ENCODE measurements around the gene SERPINA4. TPM values are rescaled to one million over a fixed set of nuclear protein-coding genes. Genes with fewer than 3 reads are reported as not detected.

SERPINA4 gene
- total RNA-seq, 1 experiment from 2014 or later = not detected

DNA sequence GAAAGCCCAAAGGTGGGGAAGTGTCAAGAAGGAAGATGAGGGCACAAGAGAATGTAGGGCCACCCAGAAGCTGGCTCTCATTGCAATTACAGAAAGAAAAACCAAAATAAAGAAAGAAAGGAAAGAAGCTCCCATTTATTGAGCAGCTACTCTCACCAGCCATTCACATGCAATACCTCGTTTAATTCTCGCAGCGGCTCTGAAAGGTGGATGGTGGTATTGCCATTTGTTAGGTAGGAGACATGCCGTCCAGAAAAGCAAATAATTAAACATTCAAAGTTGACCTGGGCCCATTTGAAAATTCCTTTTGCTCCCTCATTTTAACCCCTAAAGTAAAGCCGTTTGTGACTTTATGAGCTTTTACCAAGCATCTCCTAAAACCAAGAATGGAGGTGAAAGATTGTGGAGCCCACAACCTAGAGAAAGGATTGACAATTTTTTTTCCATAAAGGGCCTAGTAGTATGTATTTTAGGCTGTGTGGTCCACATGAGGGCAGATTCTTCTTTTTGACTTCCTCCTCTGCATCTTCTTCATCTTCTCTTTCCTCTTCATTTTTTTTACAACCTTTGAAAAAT, 56.2 kb downstream of the SERPINA4 start:
- no peak overlapping the region for H4K91ac ChIP-seq (ENCODE audit: insufficient read length, low read depth, low read length)
- Mint-ChIP-seq H3K27ac (no peak overlapping the region), H3K36me3 (ENCODE audit: insufficient read depth in 1 of 3, low read depth in 3 of 3) (peaks cover 2 to 25% (median 14%) of the 10 kb centered on the region in 3 experiments; a peak in 6 of 7 replicates), H3K27me3 (ENCODE audit: low read depth) (peaks cover 13% of the 10 kb centered on the region), H3K4me3 (no peak overlapping the region), H3K9me3 (peaks cover 35 to 40% of the 10 kb centered on the region in 2 experiments), H3K4me1 (peaks cover 8 to 14% of the 10 kb centered on the region in 2 experiments)
- no peak overlapping the region for H4K8ac ChIP-seq (replicated peaks; ENCODE audit: insufficient read length, low read depth, low read length)
- H4K5ac ChIP-seq (ENCODE audit: insufficient read length, low read depth, low read length) = no peak overlapping the region
- H3K4ac ChIP-seq (ENCODE audit: low read depth, low read length) = no peak overlapping the region
- no peak overlapping the region for H3T11ph ChIP-seq (ENCODE audit: low read length)
- no peak overlapping the region for H2BK120ac ChIP-seq (ENCODE audit: low read depth, low read length, poor library complexity, severe bottlenecking)
- no peaks in the 10 kb centered on the region for H3K27me3 ChIP-seq (ENCODE audit: insufficient read depth, low read length)
- H4K20me1 ChIP-seq (ENCODE audit: control insufficient read depth, insufficient read depth, insufficient read length) = no peaks in the 10 kb centered on the region
- no peaks in the 10 kb centered on the region for H3K4me1 ChIP-seq (ENCODE audit: insufficient read depth, low read length)
- no peak overlapping the region for H3K23ac ChIP-seq (ENCODE audit: insufficient read length, low read depth, low read length)
- no peak overlapping the region for H2BK15ac ChIP-seq (ENCODE audit: low read depth, low read length)
- H3K9ac ChIP-seq (ENCODE audit: extremely low read depth, insufficient read length, low read length) = no peak overlapping the region
- H3K14ac ChIP-seq (ENCODE audit: insufficient read depth, low read length) = no peak overlapping the region
- H3K27ac ChIP-seq (ENCODE audit: insufficient read length, low read depth, low read length) = no peak overlapping the region
- H2BK20ac ChIP-seq (ENCODE audit: low read depth, low read length, poor library complexity, severe bottlenecking) = no peak overlapping the region
- peaks cover 9% of the 10 kb centered on the region for H3K9me3 ChIP-seq (ENCODE audit: control insufficient read depth, low read depth, low read length)
- TF ChIP-seq CTCF (conservative IDR thresholded peaks at IDR 0.05) = no peak
- H3K56ac ChIP-seq (ENCODE audit: insufficient read length, low read depth, low read length) = no peak overlapping the region
- no peaks in the 10 kb centered on the region for H3K79me2 ChIP-seq (ENCODE audit: insufficient read depth, low read length)
- H3K18ac ChIP-seq (ENCODE audit: insufficient read length, low read depth, low read length) = no peak overlapping the region
- no peaks in the 10 kb centered on the region for H3K79me1 ChIP-seq (ENCODE audit: insufficient read depth, low read depth, low read length, poor library complexity, severe bottlenecking)
- H3K4me2 ChIP-seq (ENCODE audit: insufficient read depth, insufficient read length, low read length) = no peak overlapping the region
- H2BK5ac ChIP-seq (ENCODE audit: insufficient read length, low read length) = no peak overlapping the region
- DNase-seq = no peak
- no peaks in the 10 kb centered on the region for H3K23me2 ChIP-seq (ENCODE audit: insufficient read length, low read depth, low read length, poor library complexity, severe bottlenecking)
- no CpG with 5 or more reads among the region's 5 CpGs for WGBS (ENCODE audit: extremely low coverage, insufficient read length, low lambda C conversion rate)
- H2AK5ac ChIP-seq (ENCODE audit: insufficient read length, low read length) = no peak overlapping the region
- H2AFZ ChIP-seq (ENCODE audit: low read length) = no peak overlapping the region
- no peak overlapping the region for H2BK12ac ChIP-seq (ENCODE audit: insufficient read length, low read depth, low read length)

Measured in H9 (cell line).